Occipital lobe (tissue), 2 donors: ENCODE measurements around the gene LRRTM3. TPM values are rescaled to one million over a fixed set of nuclear protein-coding genes. Genes with fewer than 3 reads are reported as not detected.

Experiments
- DNase-seq: peaks from one replicate; lab custom pipeline; 2025; lab: John Stamatoyannopoulos, UW
- total RNA-seq: library from RNA; depleted of rRNA; stranded (reverse); fragments of >200 nt; gene quantifications from one replicate; pipeline ENCODE4 v1.2.3, GENCODE V29; 2014

Gene LRRTM3
- total RNA-seq, 1 donor from 2014 or later: 30.7 TPM

- peak; percentile 17 for DNase-seq
Observed at GRCh38 chr10:66931949-66932343, 6.1 kb downstream of the LRRTM3 start.

- DNase-seq: no peak
Observed at GRCh38 chr10:66934711-66935110, 8.9 kb downstream of the LRRTM3 start.

- no peak for DNase-seq
Observed at GRCh38 chr10:66940965-66941364, 15.1 kb downstream of the LRRTM3 start.

GRCh38 chr10:66941491-66941890, 15.7 kb downstream of the LRRTM3 start:
- peak; percentile 51 for DNase-seq

GRCh38 chr10:66942407-66942806, 16.6 kb downstream of the LRRTM3 start:
- DNase-seq: no peak

GRCh38 chr10:66943590-66943989, 17.8 kb downstream of the LRRTM3 start:
- no peak for DNase-seq

- DNase-seq: no peak
Observed at GRCh38 chr10:66951896-66952295, 26.1 kb downstream of the LRRTM3 start.

GRCh38 chr10:66958466-66958865, 32.6 kb downstream of the LRRTM3 start:
- no peak for DNase-seq

GRCh38 chr10:66964946-66965345, 39.1 kb downstream of the LRRTM3 start:
- DNase-seq: no peak

GRCh38 chr10:66980246-66980815, 54.5 kb downstream of the LRRTM3 start:
- DNase-seq: no peak

GRCh38 chr10:66981361-66982052, 55.7 kb downstream of the LRRTM3 start:
- DNase-seq: no peak

GRCh38 chr10:66982053-66982420, 56.2 kb downstream of the LRRTM3 start:
- no peak for DNase-seq

- no peak for DNase-seq
Observed at GRCh38 chr10:66982792-66983474, 57.1 kb downstream of the LRRTM3 start.

GRCh38 chr10:66983475-66983818, 57.6 kb downstream of the LRRTM3 start:
- no peak for DNase-seq

GRCh38 chr10:66990143-66990830, 64.5 kb downstream of the LRRTM3 start:
- DNase-seq: no peak

GRCh38 chr10:66996996-66997395, 71.2 kb downstream of the LRRTM3 start:
- DNase-seq: no peak

GRCh38 chr10:66999762-67000545, 74.1 kb downstream of the LRRTM3 start:
- DNase-seq: no peak

- DNase-seq: no peak
Observed at GRCh38 chr10:67004690-67005089, 78.9 kb downstream of the LRRTM3 start.

GRCh38 chr10:67005981-67006380, 80.1 kb downstream of the LRRTM3 start:
- no peak for DNase-seq

- DNase-seq: no peak
Observed at GRCh38 chr10:67011480-67011879, 85.6 kb downstream of the LRRTM3 start.

- DNase-seq: no peak
Observed at GRCh38 chr10:67011981-67012380, 86.1 kb downstream of the LRRTM3 start.

GRCh38 chr10:67015225-67015624, 89.4 kb downstream of the LRRTM3 start:
- DNase-seq: no peak
